HEK293 (cell line): Measurements from ENCODE around the gene CKAP2L.

ENCODE experiments used
- CTCF ChIA-PET: fragments of 350-600 bp; formaldehyde crosslinking; extraction: SDS; loops from one replicate; lab custom pipeline; 2021; ENCODE audit warnings: antibody characterized with exemption; lab: Yijun Ruan, JAX
- POLR2A ChIA-PET: fragments of 300-600 bp; formaldehyde crosslinking; extraction: SDS; loops from one replicate; lab custom pipeline; 2020; ENCODE audit warnings: antibody characterized with exemption, inconsistent platforms; lab: Yijun Ruan, JAX
- H3K27ac ChIP-seq: fragments of 200-500 bp; sonication (Bioruptor generic); 2 replicates; pipeline ENCODE4 v1.5.1; 2014; ENCODE audit warnings: low read depth, low read length, control low read depth, inconsistent platforms; ENCODE audit errors: extremely low read depth
- H3K36me3 ChIP-seq, 2 experiments: fragments of 200-500 bp in 1 of 2; sonication (Bioruptor generic) in 1 of 2; 1 replicate in 1 of 2; 2 replicates in 1 of 2; pipeline ENCODE4 v1.5.1; 2014 to 2017; ENCODE audit warnings: inconsistent platforms in 2 of 2, low read length in 2 of 2; ENCODE audit not compliant: control insufficient read depth in 2 of 2, insufficient read depth in 1 of 2
- H3K4me1 ChIP-seq: fragments of 200-500 bp; sonication (Bioruptor generic); 2 replicates; pipeline ENCODE4 v1.5.1; 2014; ENCODE audit warnings: mild to moderate bottlenecking, low read length, inconsistent platforms; ENCODE audit not compliant: control insufficient read depth, insufficient read depth
- H3K4me3 ChIP-seq: 2 replicates; pipeline ENCODE4 v1.5.1; 2011; ENCODE audit warnings: low read depth, mild to moderate bottlenecking, control low read depth, low read length, moderate library complexity
- H3K9me3 ChIP-seq: fragments of 200-500 bp; sonication (Bioruptor generic); 2 replicates; pipeline ENCODE4 v1.5.1; 2014; ENCODE audit warnings: low read depth, low read length, inconsistent platforms; ENCODE audit not compliant: control insufficient read depth, insufficient read depth
- BCL11A ChIP-seq: fragments of 450-650 bp; formaldehyde crosslinking; IDR thresholded peaks from 2 replicates; pipeline ENCODE4 v1.5.1; 2016; ENCODE audit warnings: low read depth, missing biosample characterization, missing genetic modification characterization
- GLI4 ChIP-seq: fragments of 450-650 bp; formaldehyde crosslinking; IDR thresholded peaks from 2 replicates; pipeline ENCODE4 v1.5.1; 2016; ENCODE audit warnings: missing biosample characterization, missing genetic modification characterization
- GLIS1 ChIP-seq: fragments of 450-650 bp; formaldehyde crosslinking; IDR thresholded peaks from 2 replicates; pipeline ENCODE4 v1.5.1; 2016; ENCODE audit warnings: missing biosample characterization, missing genetic modification characterization
- SALL2 ChIP-seq: fragments of 450-650 bp; formaldehyde crosslinking; IDR thresholded peaks from 2 replicates; pipeline ENCODE4 v1.5.0; 2017; ENCODE audit warnings: missing biosample characterization, mild to moderate bottlenecking, missing genetic modification characterization, borderline replicate concordance
- TCF7L2 ChIP-seq: IDR thresholded peaks from 2 replicates; pipeline ENCODE4 v1.6.1; 2011; ENCODE audit warnings: low read depth, mild to moderate bottlenecking, inconsistent platforms, low read length, moderate library complexity, borderline replicate concordance
- YY2 ChIP-seq: fragments of 450-650 bp; formaldehyde crosslinking; IDR thresholded peaks from 2 replicates; pipeline ENCODE4 v1.5.1; 2016; ENCODE audit warnings: missing biosample characterization, missing genetic modification characterization
- ZBTB20 ChIP-seq: fragments of 450-650 bp; formaldehyde crosslinking; IDR thresholded peaks from 2 replicates; pipeline ENCODE4 v1.5.1; 2016; ENCODE audit warnings: missing biosample characterization, missing genetic modification characterization
- ZEB2 ChIP-seq: fragments of 450-650 bp; formaldehyde crosslinking; IDR thresholded peaks from 2 replicates; pipeline ENCODE4 v1.5.1; 2016; ENCODE audit warnings: missing biosample characterization, missing genetic modification characterization
- ZFP3 ChIP-seq: fragments of 450-650 bp; formaldehyde crosslinking; IDR thresholded peaks from 2 replicates; pipeline ENCODE4 v1.5.1; 2016; ENCODE audit warnings: low read depth, missing biosample characterization, missing genetic modification characterization
- ZIC2 ChIP-seq: fragments of 450-650 bp; formaldehyde crosslinking; IDR thresholded peaks from 2 replicates; pipeline ENCODE4 v1.5.1; 2016; ENCODE audit warnings: missing biosample characterization, missing genetic modification characterization
- ZNF112 ChIP-seq: fragments of 450-650 bp; formaldehyde crosslinking; IDR thresholded peaks from 2 replicates; pipeline ENCODE4 v1.5.0; 2017; ENCODE audit warnings: missing biosample characterization, missing genetic modification characterization
- ZNF16 ChIP-seq: fragments of 450-650 bp; formaldehyde crosslinking; IDR thresholded peaks from 2 replicates; pipeline ENCODE4 v1.5.1; 2016; ENCODE audit warnings: low read depth, missing biosample characterization, missing genetic modification characterization
- ZNF184 ChIP-seq: fragments of 450-650 bp; IDR thresholded peaks from 2 replicates; pipeline ENCODE4 v1.5.1; 2018; ENCODE audit warnings: missing biosample characterization, mild to moderate bottlenecking, missing genetic modification characterization
- ZNF19 ChIP-seq: fragments of 450-650 bp; formaldehyde crosslinking; IDR thresholded peaks from 2 replicates; pipeline ENCODE4; 2016; ENCODE audit warnings: missing biosample characterization, missing genetic modification characterization, low read depth
- ZNF214 ChIP-seq: fragments of 450-650 bp; formaldehyde crosslinking; IDR thresholded peaks from 2 replicates; pipeline ENCODE4 v1.5.1; 2017; ENCODE audit warnings: missing biosample characterization, mild to moderate bottlenecking, missing genetic modification characterization, borderline replicate concordance
- ZNF221 ChIP-seq: fragments of 450-650 bp; formaldehyde crosslinking; IDR thresholded peaks from 2 replicates; pipeline ENCODE4 v1.5.1; 2017; ENCODE audit warnings: missing biosample characterization, missing genetic modification characterization, borderline replicate concordance
- ZNF223 ChIP-seq: fragments of 450-650 bp; formaldehyde crosslinking; IDR thresholded peaks from 2 replicates; pipeline ENCODE4 v1.5.1; 2016; ENCODE audit warnings: missing biosample characterization, missing genetic modification characterization
- ZNF26 ChIP-seq: fragments of 450-650 bp; formaldehyde crosslinking; IDR thresholded peaks from 2 replicates; pipeline ENCODE4 v1.5.1; 2016; ENCODE audit warnings: missing biosample characterization, missing genetic modification characterization
- ZNF366 ChIP-seq: fragments of 450-650 bp; formaldehyde crosslinking; conservative IDR thresholded peaks from 2 replicates; pipeline ENCODE4 v1.5.1; 2016; ENCODE audit warnings: missing biosample characterization, missing genetic modification characterization
- ZNF449 ChIP-seq: fragments of 450-650 bp; formaldehyde crosslinking; IDR thresholded peaks from 2 replicates; pipeline ENCODE4 v1.5.1; 2017; ENCODE audit warnings: missing biosample characterization, mild to moderate bottlenecking, missing genetic modification characterization, moderate library complexity
- ZNF548 ChIP-seq: fragments of 450-650 bp; formaldehyde crosslinking; IDR thresholded peaks from 2 replicates; pipeline ENCODE4 v1.5.1; 2016; ENCODE audit warnings: missing biosample characterization, missing genetic modification characterization
- ZNF580 ChIP-seq: fragments of 450-650 bp; formaldehyde crosslinking; IDR thresholded peaks from 2 replicates; pipeline ENCODE4 v1.5.1; 2016; ENCODE audit warnings: missing biosample characterization, missing genetic modification characterization
- ZNF623 ChIP-seq: fragments of 450-650 bp; formaldehyde crosslinking; IDR thresholded peaks from 2 replicates; pipeline ENCODE4 v1.5.1; 2016; ENCODE audit warnings: missing biosample characterization, missing genetic modification characterization
- ZNF677 ChIP-seq: fragments of 450-650 bp; IDR thresholded peaks from 2 replicates; pipeline ENCODE4 v1.5.0; 2018; ENCODE audit warnings: missing biosample characterization, mild to moderate bottlenecking, missing genetic modification characterization, moderate library complexity
- ZNF768 ChIP-seq: fragments of 450-650 bp; formaldehyde crosslinking; IDR thresholded peaks from 2 replicates; pipeline ENCODE4 v1.5.1; 2018; ENCODE audit warnings: missing biosample characterization, mild to moderate bottlenecking, missing genetic modification characterization
- ZSCAN18 ChIP-seq: fragments of 450-650 bp; formaldehyde crosslinking; IDR thresholded peaks from 2 replicates; pipeline ENCODE4 v1.5.1; 2016; ENCODE audit warnings: missing biosample characterization, missing genetic modification characterization

Gene CKAP2L

GRCh38 chr2:112692495-112692911, 71.9 kb downstream of the CKAP2L start (continued):
- no peak for TF ChIP-seq TCF7L2
- TF ChIP-seq ZNF112 (tag by site-specific recombination): no peak
- no peak for TF ChIP-seq ZNF449 (tag by site-specific recombination)
- TF ChIP-seq ZIC2 (tag by site-specific recombination): peak; percentile 79
- TF ChIP-seq ZNF214: no peak
- TF ChIP-seq ZNF221 (tag by site-specific recombination): no peak
- peak; percentile 46; the same call in 1 of the 2 replicates for TF ChIP-seq GLIS1 (tag by site-specific recombination)
- peak; percentile 66 for TF ChIP-seq BCL11A (tag by site-specific recombination)
- TF ChIP-seq ZSCAN18 (tag by site-specific recombination): no peak
- no peak for TF ChIP-seq SALL2
- TF ChIP-seq ZNF26 (tag by site-specific recombination): no peak
- TF ChIP-seq ZNF580 (tag by site-specific recombination): no peak
- TF ChIP-seq ZNF223 (tag by site-specific recombination): no peak
- TF ChIP-seq YY2 (tag by site-specific recombination): no peak
- peak; percentile 63; the same call in 1 of the 2 replicates for TF ChIP-seq ZEB2
- no peak for TF ChIP-seq ZNF16 (tag by site-specific recombination)
- TF ChIP-seq ZNF19 (tag by site-specific recombination): no peak
- TF ChIP-seq ZNF677: no peak
- TF ChIP-seq ZNF548 (tag by site-specific recombination): no peak
- no peak for TF ChIP-seq ZNF768 (tag by site-specific recombination)
- TF ChIP-seq ZNF184 (tag by site-specific recombination): no peak
- no peak for TF ChIP-seq GLI4 (tag by site-specific recombination)
- no peak for TF ChIP-seq ZFP3 (tag by site-specific recombination)
- TF ChIP-seq ZNF623 (tag by site-specific recombination): no peak

GRCh38 chr2:112691881-112692281, 72.5 kb downstream of the CKAP2L start:
- Histone ChIP-seq H3K27ac (no peak overlapping the region), H3K4me3 (no peak overlapping the region), H3K36me3 (no peaks in the 10 kb centered on the region), H3K4me1 (no peaks in the 10 kb centered on the region), H3K9me3 (no peaks in the 10 kb centered on the region)
- CTCF ChIA-PET: interaction anchor here (0.7 to 3.4 kb wide), 9 partner anchors 8 to 92 kb away, joined by 3 to 23 read pairs (median 5); no protein-coding TSS in a partner anchor
- no peak for TF ChIP-seq ZNF366 (tag by site-specific recombination)
- peak; percentile 66; the same call in 1 of the 2 replicates for TF ChIP-seq ZBTB20 (tag by site-specific recombination)
- POLR2A ChIA-PET: interaction anchor here (0.9 to 1.3 kb wide), 3 partner anchors 45 to 108 kb away, joined by 3 to 4 read pairs (median 4); partner anchors contain the start of gene CHCHD5
